Activated naive CD4-positive, alpha-beta T cell treated with anti-CD3 and anti-CD28 coated beads, Interleukin-2, amount 50 U/mL, for 16 hours (primary cell): ENCODE results near the gene LIM2.

Experiments
- DNase-seq: peaks from one replicate; pipeline ENCODE4 v3.0.0-alpha.2; 2020

The LIM2 gene

DNA sequence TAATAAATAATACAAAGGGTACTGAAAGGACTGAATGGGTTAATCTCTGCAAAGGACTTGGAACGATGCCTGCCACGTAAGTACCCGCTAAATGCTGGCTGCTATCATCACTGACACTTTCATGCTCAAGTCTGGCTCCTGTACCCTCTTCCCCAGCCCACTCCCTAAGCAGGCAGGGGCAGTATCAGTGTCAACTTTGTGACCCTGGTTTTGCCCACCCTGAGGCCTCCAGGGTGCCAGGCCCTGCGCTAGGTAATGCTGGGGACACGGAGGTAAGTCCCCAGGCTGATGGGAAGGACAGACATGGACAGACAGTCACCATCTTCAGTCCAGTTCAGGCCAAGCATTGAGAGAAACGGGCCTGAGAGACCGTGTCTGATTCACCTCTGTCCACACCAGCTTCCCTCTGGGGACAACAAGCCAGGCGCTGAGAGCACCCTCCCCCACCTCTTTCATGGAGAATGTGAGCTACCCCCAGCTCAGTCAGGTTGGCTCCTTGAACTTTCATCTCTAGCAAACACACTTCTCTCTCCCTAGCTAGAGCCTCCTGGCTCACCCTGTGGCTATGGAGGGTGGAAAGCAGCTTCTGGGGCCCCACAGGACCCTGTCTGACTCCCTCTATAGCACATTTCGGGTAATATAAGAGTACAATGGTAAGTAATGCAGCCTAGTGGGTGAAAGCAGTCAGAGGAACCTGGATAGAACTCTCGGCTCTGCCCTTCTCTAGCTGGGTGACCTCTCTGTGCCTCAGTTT lies 22.4 kb downstream of the LIM2 start:
- DNase-seq: no peak

DNA sequence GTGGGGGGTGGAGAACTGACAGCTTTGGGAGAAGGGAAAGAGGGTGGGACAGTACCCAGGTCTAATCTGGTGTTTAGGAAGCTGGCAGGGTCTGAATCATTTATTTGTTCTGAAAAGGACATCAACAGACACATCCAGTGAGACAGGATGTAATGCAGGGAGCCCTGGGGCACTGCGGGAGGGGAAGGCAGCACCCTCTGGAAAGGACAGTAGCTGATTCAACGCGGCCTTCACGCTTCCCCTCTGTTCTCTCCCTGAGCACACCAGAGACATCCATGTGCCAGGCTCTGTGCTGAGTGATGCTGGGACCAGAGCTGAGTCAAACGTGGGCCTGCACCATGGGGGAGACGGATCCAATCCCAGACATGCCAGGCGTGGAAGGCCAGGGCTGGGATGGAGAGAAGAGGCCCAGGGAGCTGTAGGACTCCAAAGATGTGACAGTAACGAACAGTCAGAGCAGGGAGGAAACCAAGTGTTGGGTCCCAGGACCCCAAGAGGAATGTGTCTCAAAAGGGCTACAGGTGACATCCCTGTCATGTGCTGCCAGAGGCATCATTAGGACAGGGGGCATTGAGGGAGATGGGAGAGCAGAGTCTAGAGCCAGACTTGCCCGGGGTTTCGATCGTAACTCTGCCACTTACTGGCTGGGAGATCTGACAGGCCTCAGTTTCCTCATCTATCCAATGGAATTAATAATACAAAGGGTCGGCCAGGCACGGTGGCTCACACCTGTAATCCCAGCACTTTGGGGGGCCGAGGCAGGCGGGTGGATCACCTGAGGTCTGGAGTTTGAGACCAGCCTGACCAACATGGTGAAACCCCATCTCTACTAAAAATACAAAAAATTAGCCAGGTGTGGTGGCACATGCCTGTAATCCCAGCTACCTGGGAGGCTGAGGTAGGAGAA lies 23.3 kb downstream of the LIM2 start:
- no peak for DNase-seq

DNA sequence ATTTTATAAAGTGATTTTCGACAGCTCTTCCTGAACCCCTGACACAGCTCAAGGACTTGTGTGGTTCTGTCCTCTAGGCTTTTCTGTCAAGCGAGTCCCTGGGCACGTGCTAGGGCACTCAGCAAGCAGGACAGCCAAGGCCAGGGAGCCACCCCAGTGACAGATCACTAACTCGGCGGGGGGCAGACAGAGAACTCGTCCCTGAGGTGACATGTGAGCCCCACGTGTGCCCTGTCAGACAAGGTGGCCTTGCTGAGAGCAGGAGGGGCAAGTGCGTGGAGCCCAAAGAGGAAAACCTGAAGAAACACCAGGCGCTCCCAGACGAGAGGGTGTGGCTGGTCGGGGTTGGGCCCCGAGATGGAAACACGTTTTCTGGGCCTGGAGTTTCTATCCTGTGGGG lies 26.5 kb downstream of the LIM2 start:
- no peak for DNase-seq

DNA sequence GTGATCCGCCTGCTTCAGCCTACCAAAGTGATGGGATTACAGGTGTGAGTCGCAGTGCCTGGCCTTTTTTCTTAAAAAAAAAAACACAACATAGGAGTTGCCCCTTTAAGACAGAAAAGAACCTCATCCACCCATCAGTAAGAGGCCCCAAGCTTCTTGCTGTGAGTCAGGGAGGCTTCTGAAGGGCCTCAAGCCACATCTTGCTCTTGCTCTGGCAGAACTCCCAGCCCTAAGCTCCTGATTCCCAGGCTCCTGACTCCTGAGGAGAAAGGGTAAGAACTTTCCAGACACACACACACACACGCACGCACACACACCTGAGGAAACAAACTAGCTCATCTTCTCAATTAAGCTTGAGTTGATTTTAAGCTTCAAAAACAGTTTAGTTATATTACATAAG lies 28.5 kb downstream of the LIM2 start:
- DNase-seq: no peak

DNA sequence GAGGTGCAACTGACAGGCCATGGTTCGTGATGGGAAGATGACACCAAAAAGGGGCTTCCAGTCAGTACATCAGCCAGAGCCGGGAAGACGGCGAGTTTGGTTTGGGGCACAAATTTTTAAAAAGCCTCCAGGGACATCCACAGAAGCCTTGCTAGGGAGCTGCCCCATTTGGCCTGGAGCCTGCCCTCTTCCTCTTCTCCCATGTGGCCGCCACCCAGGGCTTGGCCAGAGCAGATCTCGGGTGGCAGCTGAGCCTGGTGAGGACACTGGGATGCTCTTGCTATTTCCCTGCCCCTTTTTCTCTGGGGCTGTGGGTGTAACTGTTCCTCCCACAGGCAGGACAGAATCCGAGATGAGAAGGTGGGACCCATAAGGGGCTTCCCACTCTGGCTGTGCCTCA lies 29.8 kb downstream of the LIM2 start:
- no peak for DNase-seq

DNA sequence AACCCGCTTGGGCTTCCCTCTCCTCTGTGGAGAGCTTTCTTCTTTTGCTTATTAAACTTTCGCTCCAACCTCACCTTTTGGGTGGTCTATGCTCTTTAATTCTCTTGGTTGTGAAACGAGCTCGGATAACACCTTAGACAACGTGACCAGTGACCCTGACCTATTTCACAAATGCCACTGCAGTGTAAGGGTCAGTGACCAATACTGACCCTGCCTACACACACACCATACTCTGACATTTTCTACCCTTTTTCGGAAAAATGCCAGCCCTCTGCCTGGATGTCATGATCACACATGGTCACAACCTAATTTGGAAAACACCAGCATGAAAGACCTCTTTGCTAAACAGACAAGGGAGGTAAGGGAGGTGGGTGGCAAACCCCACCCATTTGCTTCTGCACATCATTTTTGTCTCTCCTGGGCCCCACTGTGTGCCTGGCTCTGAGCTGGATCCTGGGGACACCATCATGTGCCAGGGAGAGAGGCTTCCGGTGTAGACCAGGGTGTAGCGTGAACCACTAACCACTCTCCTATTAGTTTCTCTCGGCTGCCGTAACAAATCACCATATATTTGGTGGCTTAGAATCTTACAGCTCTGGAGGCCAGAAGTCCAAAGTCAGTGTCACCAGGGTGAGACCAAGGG lies 31.5 kb downstream of the LIM2 start:
- no peak for DNase-seq

DNA sequence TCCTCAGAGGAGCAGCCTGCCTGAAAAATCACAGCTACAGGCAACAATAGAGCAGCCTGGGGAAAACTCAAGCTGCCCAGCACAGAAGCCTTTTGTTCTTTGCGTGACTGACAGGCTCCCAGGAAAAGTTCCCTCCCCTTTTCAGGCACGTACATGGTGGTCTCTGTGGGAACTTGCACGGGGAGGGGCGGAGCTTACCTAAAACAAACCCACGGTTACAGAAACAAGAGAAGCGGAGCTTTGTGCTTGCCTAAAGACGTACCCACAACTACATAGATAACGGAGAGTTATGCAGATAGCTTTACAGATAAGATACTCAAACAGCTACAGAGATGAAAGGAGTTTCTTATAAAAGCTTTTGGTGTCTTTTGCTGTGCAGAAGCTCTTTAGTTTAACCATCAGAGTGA lies 33.0 kb downstream of the LIM2 start:
- DNase-seq: no peak

DNA sequence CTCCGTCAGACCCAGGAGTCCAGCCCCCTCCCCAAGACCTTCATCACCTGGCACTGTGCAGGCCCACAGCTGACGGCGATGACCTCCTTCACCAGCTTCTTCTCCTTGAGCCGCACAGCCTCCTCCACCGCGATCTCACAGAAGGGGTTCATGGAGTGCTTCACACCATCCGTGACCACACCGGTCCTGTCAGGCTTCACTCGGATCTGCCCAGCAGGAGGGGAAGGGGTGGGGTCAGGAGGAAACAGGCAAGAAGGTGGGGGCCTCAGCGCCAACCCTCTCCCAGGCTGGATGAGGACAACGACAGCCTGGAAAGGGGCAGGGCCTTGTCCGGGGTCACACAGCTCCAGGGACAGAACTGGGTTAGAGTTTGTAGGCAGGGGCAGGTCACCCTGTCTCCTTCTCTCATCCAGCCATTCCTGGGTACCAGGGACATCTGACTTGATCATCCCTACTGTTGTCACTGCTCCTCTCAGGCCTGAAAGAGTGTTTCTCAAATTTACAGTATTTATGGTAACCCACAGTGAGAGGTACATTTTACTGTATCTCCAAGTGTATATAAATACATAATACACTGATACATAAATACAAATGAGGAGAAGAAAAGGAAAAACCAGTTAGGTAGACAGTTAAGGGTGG lies 33.6 kb downstream of the LIM2 start:
- DNase-seq: no peak

DNA sequence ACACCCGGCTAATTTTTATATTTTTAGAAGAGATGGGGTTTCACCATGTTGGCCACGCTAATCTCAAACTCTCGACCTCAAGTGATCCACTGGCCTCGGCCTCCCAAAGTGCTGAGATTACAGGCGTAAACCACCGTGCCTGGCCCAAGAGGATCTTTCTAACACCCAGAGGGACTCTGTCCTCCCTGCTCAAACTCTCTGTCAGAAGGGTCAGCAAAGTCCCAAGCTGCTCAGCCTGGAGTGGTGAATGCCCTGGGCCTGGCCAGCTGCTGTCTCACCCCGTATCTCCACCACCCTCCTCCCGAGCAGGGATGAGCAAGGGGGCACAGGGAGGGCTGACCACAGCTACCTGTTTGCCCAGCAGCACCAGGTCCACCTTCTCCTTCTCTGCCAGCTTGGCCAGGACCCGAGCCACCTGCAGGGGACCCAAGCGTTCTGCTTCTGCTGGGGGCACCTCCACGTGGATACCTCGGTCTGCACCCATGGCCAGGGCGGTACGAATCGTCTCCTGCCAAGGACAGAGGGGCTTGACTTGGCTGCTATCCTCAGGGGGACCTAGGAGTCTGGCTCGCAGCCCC lies 34.9 kb downstream of the LIM2 start:
- no peak for DNase-seq

DNA sequence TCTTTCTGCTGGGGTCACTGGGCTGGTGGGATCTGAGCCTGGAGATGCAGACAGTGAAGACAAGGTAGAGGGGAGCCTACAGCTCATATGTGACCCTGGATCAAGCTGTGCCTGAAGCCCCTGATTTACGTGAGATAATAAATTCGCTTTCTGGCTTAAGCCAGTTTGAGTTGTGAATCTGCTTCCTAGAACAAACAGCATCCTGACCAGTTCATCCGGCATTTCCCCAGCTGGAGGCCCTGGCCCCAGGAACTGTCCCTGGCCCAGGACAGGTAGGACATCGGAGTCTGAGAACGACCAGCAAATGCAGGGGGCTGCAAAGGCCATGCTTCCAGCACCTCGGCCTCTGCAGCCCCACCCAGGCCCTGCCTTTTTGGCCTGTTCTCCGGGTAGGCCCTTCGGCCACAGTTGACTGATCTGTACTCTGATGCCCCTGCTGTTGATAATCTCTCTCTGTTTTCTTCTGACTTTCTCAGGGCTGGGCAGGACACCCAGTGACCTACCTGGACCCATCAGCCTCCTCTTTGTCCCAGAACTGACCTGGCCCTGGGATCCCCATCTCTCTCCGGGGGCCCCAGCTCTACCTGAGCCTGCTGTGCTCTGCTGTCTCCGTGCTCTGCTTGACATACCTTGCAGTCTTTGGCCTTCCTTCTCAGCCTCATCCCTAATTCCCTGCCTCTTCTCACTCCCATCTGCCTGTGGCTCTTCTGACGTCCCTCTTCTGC lies 36.3 kb downstream of the LIM2 start:
- DNase-seq: no peak

DNA sequence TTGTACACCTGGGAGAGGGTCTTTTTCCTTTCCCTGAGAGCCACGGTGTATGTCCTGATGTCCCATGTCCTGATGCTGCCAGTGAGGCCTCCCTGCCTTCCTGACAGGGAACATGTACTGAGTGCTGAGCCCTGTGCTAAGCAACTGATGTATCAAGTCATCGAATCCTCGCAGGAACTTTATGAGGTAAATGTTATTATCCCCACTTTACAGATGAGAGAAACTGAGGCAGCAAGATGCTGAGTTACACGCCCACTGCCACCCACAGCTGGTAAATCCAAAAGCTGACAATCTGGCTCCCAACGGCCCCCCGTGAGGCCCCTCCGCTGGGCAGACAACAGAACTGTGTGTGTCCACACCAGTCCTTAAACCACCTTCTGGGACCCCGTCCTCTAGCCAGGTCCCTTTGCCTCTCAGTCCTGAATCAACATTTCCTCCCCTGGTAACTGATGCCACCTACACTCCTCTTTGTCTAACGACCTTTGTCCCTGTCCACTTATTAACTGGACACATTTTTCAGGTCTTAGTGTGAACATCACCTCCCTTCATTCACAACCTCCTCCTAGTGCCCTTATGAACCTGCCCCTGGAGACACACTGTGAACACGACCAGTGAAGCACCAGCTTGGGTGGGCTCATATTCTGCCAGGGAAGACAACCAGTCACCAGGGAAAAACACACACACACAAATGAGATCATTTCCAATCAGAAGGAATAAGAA lies 40.4 kb downstream of the LIM2 start:
- DNase-seq: no peak

DNA sequence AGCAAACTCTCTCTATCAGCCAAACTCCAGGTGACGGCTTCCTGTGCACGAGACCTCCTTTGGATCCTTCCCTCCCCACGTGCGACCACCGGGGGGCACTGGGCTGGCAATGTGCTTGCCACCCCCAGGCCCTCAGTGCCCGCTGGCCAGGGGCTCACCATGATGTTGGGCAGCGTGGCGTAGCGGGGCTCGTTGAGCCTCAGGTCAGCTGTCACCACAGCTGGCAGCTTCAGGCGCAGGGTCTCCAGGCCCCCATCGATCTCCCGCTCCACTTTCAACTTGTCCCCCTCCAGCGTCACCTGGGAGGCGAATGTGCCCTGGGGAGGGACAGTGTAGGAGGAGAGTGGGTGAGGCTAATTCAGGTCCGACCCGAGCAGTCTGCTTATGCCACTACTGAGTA lies 41.0 kb downstream of the LIM2 start:
- DNase-seq: no peak

DNA sequence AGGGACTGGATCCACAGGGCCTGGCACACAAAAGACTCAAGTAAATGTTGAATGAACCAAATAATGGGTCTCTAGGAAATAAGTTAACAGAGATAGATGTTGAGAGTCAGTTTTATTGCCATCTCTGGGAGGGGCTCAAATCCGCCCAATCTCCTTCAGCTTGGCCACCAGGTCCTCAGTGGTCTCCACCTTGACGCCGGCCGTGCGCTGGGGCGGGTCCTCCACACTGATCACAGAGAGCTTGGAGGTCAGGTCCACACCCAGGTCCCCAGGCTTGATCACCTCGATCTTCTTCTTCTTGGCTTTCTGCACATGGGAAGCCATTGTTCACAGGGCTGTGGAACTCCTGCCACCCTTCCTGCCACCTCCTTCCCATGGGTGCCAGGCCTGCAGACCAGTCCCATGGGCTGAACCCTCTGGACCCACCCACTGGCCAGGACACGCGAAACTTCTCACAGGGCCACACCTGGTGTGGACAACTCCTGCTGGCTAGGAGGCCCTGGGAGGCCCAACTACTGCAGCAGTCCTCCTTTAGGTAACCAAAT lies 42.6 kb downstream of the LIM2 start:
- no peak for DNase-seq

DNA sequence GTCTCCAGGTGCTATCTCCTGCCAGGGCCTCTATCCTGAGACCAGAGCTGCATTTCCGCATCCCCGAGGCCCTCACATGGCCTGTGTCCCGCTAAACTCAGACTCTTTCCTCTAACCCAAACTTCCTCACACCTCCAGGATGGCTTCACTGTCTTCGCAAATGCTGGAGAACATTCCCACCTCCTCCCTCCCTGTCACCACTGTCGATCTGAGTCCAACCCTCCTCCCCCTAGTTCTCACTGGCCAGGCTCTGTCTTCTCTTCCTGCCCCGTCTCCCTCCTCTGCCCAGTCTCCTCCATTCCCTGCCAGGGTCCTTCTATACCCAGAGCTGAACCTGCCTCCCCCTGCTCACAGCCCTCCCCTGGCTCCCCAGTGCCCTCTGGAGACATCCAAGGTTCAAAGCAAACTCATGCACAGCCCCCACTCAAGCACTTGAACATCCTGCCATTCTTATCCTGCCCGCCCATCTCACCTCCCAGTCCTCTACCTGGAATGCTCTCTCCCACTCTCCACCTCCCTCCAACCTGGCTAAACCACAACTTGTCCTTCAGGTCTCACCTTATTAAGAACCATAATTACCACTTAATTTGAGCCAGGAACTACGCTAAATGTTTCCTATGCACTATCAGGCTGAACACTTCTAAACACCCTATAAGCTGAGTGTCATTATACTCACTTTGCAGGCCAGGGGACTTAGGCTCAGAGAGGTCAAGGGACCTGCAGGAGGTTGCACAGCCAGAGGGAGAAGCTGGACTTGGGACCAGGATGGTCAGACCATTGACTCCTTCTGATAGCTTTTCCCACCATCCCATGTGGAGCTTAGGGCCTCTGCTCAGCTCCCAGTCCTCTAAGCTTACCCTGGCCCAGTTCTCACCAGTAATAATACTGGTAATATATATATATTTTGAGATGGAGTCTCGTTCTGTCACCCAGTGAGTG lies 44.9 kb downstream of the LIM2 start:
- DNase-seq: no peak

DNA sequence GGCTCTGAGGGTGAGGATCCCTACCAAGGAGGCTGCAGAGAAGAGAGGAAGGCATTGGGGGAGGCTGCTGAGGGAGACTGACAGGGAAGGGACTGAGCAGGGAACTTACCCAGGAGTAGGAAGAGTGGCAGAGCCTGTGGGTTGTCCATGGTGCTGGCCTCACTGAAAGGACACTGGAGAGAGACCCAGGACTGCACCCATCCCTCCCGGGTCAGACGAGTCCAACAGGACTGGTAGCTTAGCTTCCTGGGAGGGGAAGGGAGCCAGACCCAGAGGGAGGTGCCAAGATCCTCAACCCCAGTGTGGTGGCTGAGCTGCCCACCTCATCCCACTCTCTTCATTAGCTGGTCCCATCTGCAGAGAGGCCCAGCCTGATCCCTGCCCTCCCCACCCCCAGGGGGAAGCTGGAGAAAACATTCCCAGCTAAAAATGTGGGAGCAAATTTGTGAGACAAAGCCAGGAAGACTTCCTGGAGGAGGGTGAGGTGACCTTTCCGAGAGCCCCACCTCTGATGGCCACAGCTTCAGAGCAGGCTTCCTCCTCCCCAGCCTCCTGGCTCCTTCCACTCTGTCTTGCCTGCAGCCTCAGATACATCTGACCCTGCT lies 45.7 kb downstream of the LIM2 start, which contains the start of gene VSIG10L:
Gene VSIG10L (minus strand): TSS at position 164 of the 605 bp plus-strand sequence. CDS start 15 bp downstream, at position 149.
- DNase-seq: no peak

DNA sequence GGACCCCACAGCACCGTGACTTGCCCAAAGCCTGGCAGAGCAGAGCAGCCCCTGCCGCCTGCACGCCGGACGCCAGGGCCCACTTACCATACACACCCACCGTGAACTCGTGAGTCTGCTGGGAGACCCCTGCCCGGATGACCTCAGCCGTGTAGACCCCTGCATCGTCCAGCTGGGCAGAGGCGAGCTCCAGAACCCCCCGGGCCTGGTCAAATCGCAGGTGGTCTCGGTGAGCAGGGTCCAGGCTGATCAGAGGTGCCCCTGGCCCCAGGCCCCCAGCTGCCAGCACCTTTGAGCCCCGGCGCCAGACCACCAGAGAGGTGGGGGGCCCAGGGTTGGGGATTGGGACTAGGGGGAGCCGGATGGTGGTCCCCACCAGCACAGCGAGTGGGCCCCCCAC lies 46.7 kb downstream of the LIM2 start:
- no peak for DNase-seq

DNA sequence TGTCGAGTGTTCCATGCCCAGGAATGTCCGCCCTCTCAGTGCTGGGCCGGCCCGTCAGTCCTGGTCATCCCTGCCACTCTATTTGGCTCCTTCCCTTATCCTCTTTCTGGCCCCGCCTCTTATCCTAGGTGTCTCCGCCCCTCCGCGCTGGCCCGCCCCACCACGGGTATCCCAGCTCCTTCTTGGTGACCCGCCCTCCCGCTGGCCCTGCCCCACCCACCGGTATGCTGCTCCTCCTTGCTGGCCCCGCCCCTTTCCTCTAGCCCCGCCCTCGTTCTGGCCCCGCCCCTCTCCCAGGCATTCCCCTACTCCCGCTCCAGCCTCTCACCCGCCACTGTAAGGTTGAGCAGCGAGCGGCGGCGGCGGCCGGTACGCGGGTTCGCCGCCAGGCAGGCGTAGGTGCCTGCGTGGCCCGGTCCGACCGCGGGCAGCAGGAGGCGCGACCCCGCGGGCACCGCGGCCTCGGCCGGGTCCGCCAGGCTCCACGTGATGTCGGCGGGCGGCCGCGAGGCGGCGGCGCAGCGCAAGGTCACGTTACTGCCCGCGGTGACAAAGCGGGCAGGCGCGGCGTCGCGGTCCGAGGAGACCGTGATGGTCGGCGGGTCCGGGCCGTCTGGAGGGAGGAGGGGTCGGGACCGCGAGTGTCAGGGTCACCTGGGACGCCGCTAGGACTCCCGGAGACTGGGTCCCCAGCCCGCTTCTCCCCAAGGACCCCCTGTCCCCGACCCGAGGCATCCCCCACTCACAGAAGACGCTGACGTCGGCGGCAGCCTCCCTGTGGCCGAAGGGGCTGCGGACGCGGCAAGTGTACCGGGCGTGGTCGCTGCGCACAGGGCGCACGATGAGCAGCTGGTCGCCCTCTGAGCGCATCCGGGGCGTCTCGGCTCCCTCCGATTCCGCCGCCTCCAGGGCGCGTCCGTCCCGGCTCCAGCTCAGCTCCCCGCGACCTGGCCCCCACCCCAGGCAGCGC lies 47.8 kb downstream of the LIM2 start:
- DNase-seq: peak; percentile 87

DNA sequence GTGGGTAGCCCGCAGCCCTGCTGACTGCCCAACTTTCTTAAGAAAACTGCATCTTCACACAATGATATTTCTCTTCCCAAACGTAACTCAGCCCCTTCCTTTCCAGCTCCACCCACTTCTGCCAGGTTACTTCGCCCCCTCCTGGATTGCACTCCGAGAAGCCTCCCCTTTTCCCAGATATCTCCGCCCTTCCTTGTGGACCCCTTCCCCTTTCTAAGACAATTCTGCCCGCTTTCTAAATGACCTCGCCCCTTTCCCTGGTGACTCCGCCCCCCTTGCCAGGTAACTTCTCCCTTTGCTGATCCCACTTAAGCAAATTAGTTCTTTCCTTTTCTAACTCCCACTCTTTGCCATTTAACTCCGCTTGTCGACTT lies 48.5 kb downstream of the LIM2 start:
- DNase-seq: no peak
